Activated T-cell treated with anti-CD3 and anti-CD28 coated beads for 1 hour (primary cell): ENCODE measurements around the gene NUDT22.
A peak's percentile ranks its signal among the peaks of the same experiment; 100 is the strongest.

Experiments used
- DNase-seq: peaks from one replicate; pipeline ENCODE4 v3.0.0-alpha.2; 2020; ENCODE audit warnings: low read depth

Gene NUDT22

GRCh38 chr11:64207256-64208085 lies 18.6 kb upstream of the NUDT22 start:
- peak; percentile 58 for DNase-seq

- no peak for DNase-seq
Observed at GRCh38 chr11:64208086-64208795, 17.8 kb upstream of the NUDT22 start.

- no peak for DNase-seq
Observed at GRCh38 chr11:64208796-64209562, 17.1 kb upstream of the NUDT22 start.

GRCh38 chr11:64209563-64209843 lies 16.6 kb upstream of the NUDT22 start:
- DNase-seq = no peak

- DNase-seq = no peak
Observed at GRCh38 chr11:64210301-64211020, 15.6 kb upstream of the NUDT22 start.

GRCh38 chr11:64211181-64211872 lies 14.7 kb upstream of the NUDT22 start:
- no peak for DNase-seq

- DNase-seq = no peak
Observed at GRCh38 chr11:64216879-64217278, 9.2 kb upstream of the NUDT22 start.

- DNase-seq = no peak
Observed at GRCh38 chr11:64218628-64219353, 7.3 kb upstream of the NUDT22 start.

- DNase-seq = no peak
Observed at GRCh38 chr11:64219354-64219684, 6.8 kb upstream of the NUDT22 start.

- DNase-seq = no peak
Observed at GRCh38 chr11:64219755-64220154, 6.3 kb upstream of the NUDT22 start.

- no peak for DNase-seq
Observed at GRCh38 chr11:64220271-64220670, 5.8 kb upstream of the NUDT22 start.

- no peak for DNase-seq
Observed at GRCh38 chr11:64220798-64221197, 5.3 kb upstream of the NUDT22 start.

GRCh38 chr11:64222651-64223000 lies 3.4 kb upstream of the NUDT22 start:
- no peak for DNase-seq

- DNase-seq = no peak
Observed at GRCh38 chr11:64223001-64223651, 2.9 kb upstream of the NUDT22 start.

- DNase-seq = no peak
Observed at GRCh38 chr11:64224151-64224890, 1.8 kb upstream of the NUDT22 start.

GRCh38 chr11:64224891-64225607 lies 1.0 kb upstream of the NUDT22 start:
- DNase-seq = no peak

- peak; percentile 30 for DNase-seq
Observed at GRCh38 chr11:64226507-64227051, 505 bp downstream of the NUDT22 start.

- DNase-seq = no peak
Observed at GRCh38 chr11:64227405-64227956, 1.4 kb downstream of the NUDT22 start.
